ENCODE data around the gene COL4A1.

Gene COL4A1

DNA sequence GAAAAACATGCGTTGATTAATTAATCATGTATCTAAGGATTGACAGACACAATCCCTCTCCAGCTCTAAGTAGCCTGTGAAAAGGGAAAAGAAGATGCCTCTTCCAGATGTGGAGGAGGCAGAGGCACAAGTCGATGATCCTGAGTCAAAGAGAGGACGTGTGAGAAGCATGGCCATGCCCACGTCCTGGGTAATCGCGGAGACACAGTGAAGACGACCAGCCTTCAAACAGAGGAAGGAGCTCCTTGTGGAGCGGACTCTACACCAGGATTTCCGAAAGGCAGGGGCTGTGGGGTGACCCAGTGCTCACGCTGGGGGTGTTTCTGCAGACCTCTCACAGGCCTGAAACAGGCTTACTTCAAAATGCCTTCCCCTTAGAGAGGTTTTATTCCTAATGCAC is 70.5 kb downstream of the COL4A1 start:
- TF ChIP-seq, protein P1, sequence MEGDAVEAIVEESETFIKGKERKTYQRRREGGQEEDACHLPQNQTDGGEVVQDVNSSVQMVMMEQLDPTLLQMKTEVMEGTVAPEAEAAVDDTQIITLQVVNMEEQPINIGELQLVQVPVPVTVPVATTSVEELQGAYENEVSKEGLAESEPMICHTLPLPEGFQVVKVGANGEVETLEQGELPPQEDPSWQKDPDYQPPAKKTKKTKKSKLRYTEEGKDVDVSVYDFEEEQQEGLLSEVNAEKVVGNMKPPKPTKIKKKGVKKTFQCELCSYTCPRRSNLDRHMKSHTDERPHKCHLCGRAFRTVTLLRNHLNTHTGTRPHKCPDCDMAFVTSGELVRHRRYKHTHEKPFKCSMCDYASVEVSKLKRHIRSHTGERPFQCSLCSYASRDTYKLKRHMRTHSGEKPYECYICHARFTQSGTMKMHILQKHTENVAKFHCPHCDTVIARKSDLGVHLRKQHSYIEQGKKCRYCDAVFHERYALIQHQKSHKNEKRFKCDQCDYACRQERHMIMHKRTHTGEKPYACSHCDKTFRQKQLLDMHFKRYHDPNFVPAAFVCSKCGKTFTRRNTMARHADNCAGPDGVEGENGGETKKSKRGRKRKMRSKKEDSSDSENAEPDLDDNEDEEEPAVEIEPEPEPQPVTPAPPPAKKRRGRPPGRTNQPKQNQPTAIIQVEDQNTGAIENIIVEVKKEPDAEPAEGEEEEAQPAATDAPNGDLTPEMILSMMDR (conservative IDR thresholded peaks at IDR 0.05; ENCODE audit: low read length) = no peak
- no peak for TF ChIP-seq EZH2phosphoT487 (IDR thresholded peaks at IDR 0.05; ENCODE audit: borderline replicate concordance)
- no peaks in the 10 kb centered on the region for H3K79me2 ChIP-seq (ENCODE audit: insufficient read depth, low read length)
- no peaks in the 10 kb centered on the region for H4K20me1 ChIP-seq (ENCODE audit: insufficient read depth, low read length, poor library complexity, severe bottlenecking)
- H3F3A ChIP-seq (ENCODE audit: low read depth) = no peaks in the 10 kb centered on the region
- H2AFZ ChIP-seq (ENCODE audit: low read length) = no peak overlapping the region
- no peaks in the 10 kb centered on the region for H3K27me3 ChIP-seq (ENCODE audit: insufficient read depth, low read length, poor library complexity, severe bottlenecking)
- no peaks in the 10 kb centered on the region for H3K36me3 ChIP-seq (ENCODE audit: insufficient read depth, low read length)
- no peak overlapping the region for H3K4me2 ChIP-seq (ENCODE audit: low read depth, low read length, poor library complexity, severe bottlenecking)
- H3K9me2 ChIP-seq (replicated peaks; ENCODE audit: low read depth, low read length) = no peaks in the 10 kb centered on the region
- H3K9me3 ChIP-seq (ENCODE audit: insufficient read depth, low read depth, low read length) = no peaks in the 10 kb centered on the region
- no peaks in the 10 kb centered on the region for H3K4me1 ChIP-seq (ENCODE audit: insufficient read depth, low read length, poor library complexity, severe bottlenecking)
- H3K4me3 ChIP-seq (ENCODE audit: low read length, poor library complexity, severe bottlenecking) = no peak overlapping the region
- H3K9ac ChIP-seq (ENCODE audit: low read depth, low read length, poor library complexity, severe bottlenecking) = no peak overlapping the region

DNA sequence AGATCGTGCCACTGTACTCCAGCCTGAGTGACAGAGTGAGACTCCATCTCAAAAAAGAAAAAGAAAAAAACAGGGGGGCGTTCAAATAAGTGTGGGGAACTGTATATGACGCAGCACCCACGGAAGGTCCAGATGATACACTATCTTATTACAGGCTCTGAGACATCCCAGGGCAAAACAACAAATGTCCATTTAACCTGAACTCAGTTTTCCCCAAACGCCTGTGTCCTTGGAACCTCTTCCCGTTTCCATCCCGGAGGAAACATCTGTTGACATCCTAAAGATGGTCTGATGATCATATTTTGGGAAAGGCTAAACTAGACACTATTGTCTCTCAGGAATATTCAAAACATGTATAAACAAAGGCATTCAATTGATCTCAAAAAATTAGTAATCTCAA is 72.4 kb downstream of the COL4A1 start:
- H3K9ac ChIP-seq (ENCODE audit: low read depth, low read length, poor library complexity, severe bottlenecking) = no peak overlapping the region
- no peak overlapping the region for H3K4me3 ChIP-seq (ENCODE audit: low read length, poor library complexity, severe bottlenecking)
- H3K79me2 ChIP-seq (ENCODE audit: insufficient read depth, low read length) = no peaks in the 10 kb centered on the region
- no peaks in the 10 kb centered on the region for H3K27me3 ChIP-seq (ENCODE audit: insufficient read depth, low read length, poor library complexity, severe bottlenecking)
- no peak overlapping the region for H3K4me2 ChIP-seq (ENCODE audit: low read depth, low read length, poor library complexity, severe bottlenecking)
- H3K9me2 ChIP-seq (replicated peaks; ENCODE audit: low read depth, low read length) = no peaks in the 10 kb centered on the region
- no peaks in the 10 kb centered on the region for H3K4me1 ChIP-seq (ENCODE audit: insufficient read depth, low read length, poor library complexity, severe bottlenecking)
- H3F3A ChIP-seq (ENCODE audit: low read depth) = no peaks in the 10 kb centered on the region
- no peak for TF ChIP-seq EZH2phosphoT487 (IDR thresholded peaks at IDR 0.05; ENCODE audit: borderline replicate concordance)
- TF ChIP-seq, protein P1 (conservative IDR thresholded peaks at IDR 0.05; ENCODE audit: low read length) = no peak
- no peaks in the 10 kb centered on the region for H3K9me3 ChIP-seq (ENCODE audit: insufficient read depth, low read depth, low read length)
- no peak overlapping the region for H2AFZ ChIP-seq (ENCODE audit: low read length)
- H3K36me3 ChIP-seq (ENCODE audit: insufficient read depth, low read length) = no peaks in the 10 kb centered on the region
- H4K20me1 ChIP-seq (ENCODE audit: insufficient read depth, low read length, poor library complexity, severe bottlenecking) = no peaks in the 10 kb centered on the region

DNA sequence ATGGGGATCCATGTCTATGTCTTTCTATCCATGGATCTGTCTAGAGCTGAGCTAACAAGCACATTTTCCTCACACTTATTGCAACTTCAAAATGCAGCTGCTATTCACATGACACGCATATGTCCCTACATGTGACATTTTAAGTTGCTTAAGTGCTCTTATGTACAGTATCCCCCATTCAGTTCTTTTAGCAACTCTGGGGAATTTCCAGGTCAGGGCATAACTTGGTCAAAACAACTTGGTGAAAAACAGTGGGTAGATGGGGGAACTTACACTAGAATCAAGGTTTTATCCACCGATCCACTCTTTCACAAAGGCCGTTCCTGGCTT is 73.0 kb downstream of the COL4A1 start:
- Histone ChIP-seq H3K4me2 (ENCODE audit: low read depth, low read length, poor library complexity, severe bottlenecking) (no peak overlapping the region), H4K20me1 (ENCODE audit: insufficient read depth, low read length, poor library complexity, severe bottlenecking) (no peaks in the 10 kb centered on the region), H3K4me1 (ENCODE audit: insufficient read depth, low read length, poor library complexity, severe bottlenecking) (no peaks in the 10 kb centered on the region), H2AFZ (ENCODE audit: low read length) (no peak overlapping the region), H3K4me3 (ENCODE audit: low read length, poor library complexity, severe bottlenecking) (no peak overlapping the region), H3K9me3 (ENCODE audit: insufficient read depth, low read depth, low read length) (no peaks in the 10 kb centered on the region), H3K27me3 (ENCODE audit: insufficient read depth, low read length, poor library complexity, severe bottlenecking) (no peaks in the 10 kb centered on the region), H3K9me2 (replicated peaks; ENCODE audit: low read depth, low read length) (no peaks in the 10 kb centered on the region), H3F3A (ENCODE audit: low read depth) (no peaks in the 10 kb centered on the region), H3K79me2 (ENCODE audit: insufficient read depth, low read length) (no peaks in the 10 kb centered on the region), H3K36me3 (ENCODE audit: insufficient read depth, low read length) (no peaks in the 10 kb centered on the region), H3K9ac (ENCODE audit: low read depth, low read length, poor library complexity, severe bottlenecking) (no peak overlapping the region)
- TF ChIP-seq EZH2phosphoT487 (IDR thresholded peaks at IDR 0.05; ENCODE audit: borderline replicate concordance) = no peak
- TF ChIP-seq, protein P1 (conservative IDR thresholded peaks at IDR 0.05; ENCODE audit: low read length) = no peak

Data from Loucy (cell line).